Spleen (tissue), 11 donors: ENCODE results near the gene TPCN2. TPM values are rescaled to one million over a fixed set of nuclear protein-coding genes. Genes with fewer than 3 reads are reported as not detected.

ENCODE experiments used
- DNase-seq: peaks from one replicate; pipeline ENCODE4 v3.0.0-alpha.2; 2020
- H3K27ac ChIP-seq, 8 donors: fragments of 200-600 bp; sonication (generic) in 7 of 8; 1 replicate in 4 of 8; 2 replicates in 4 of 8; pipeline versions ENCODE4 v1.5.0 to v1.8.0; 2016 to 2021; ENCODE audit warnings: inconsistent platforms in 4 of 8, mild to moderate bottlenecking in 4 of 8, moderate library complexity in 1 of 8
- H3K27me3 ChIP-seq, 7 donors: fragments of 200-600 bp; sonication (generic) in 6 of 7; replicated peaks in 1 of 7; 1 replicate in 4 of 7; 2 replicates in 3 of 7; pipeline versions ENCODE4 v1.5.0 to v1.8.0; 2016 to 2021; ENCODE audit warnings: inconsistent platforms in 3 of 7, mild to moderate bottlenecking in 1 of 7
- H3K36me3 ChIP-seq, 6 donors: fragments of 200-600 bp; sonication (generic) in 5 of 6; 1 replicate in 4 of 6; 2 replicates in 2 of 6; pipeline versions ENCODE4 v1.5.0 to v1.8.0; 2016 to 2021; ENCODE audit warnings: inconsistent platforms in 2 of 6
- H3K4me1 ChIP-seq, 6 donors: fragments of 200-600 bp; sonication (generic) in 5 of 6; 1 replicate in 3 of 6; 2 replicates in 3 of 6; pipeline versions ENCODE4 v1.5.0 to v1.8.0; 2016 to 2021; ENCODE audit warnings: inconsistent platforms in 3 of 6
- H3K4me3 ChIP-seq, 8 donors: fragments of 200-600 bp; sonication (generic) in 7 of 8; 1 replicate in 4 of 8; 2 replicates in 4 of 8; pipeline versions ENCODE4 v1.5.0 to v1.8.0; 2016 to 2021; ENCODE audit warnings: inconsistent platforms in 4 of 8, mild to moderate bottlenecking in 4 of 8, moderate library complexity in 2 of 8
- H3K9me3 ChIP-seq, 8 donors: fragments of 200-600 bp; sonication (generic) in 7 of 8; 1 replicate in 4 of 8; 2 replicates in 4 of 8; pipeline versions ENCODE4 v1.5.0 to v1.8.0; 2016 to 2021; ENCODE audit warnings: inconsistent platforms in 4 of 8
- CTCF ChIP-seq, 11 experiments: fragments of 200-600 bp in 7 of 11; fragments of 450-650 bp in 4 of 11; sonication (generic) in 4 of 11; IDR thresholded peaks in 8 of 11; conservative IDR thresholded peaks in 3 of 11; 1 replicate in 7 of 11; 2 replicates in 4 of 11; pipeline versions ENCODE4 v1.4.0 to v1.8.0; 2016 to 2021; ENCODE audit warnings: antibody characterized with exemption in 11 of 11, inconsistent platforms in 4 of 11, mild to moderate bottlenecking in 1 of 11
- POLR2A ChIP-seq, 3 donors: fragments of 450-650 bp; IDR thresholded peaks; one replicate each; pipeline ENCODE4 v1.5.1; 2017; ENCODE audit warnings: antibody characterized with exemption in 3 of 3, mild to moderate bottlenecking in 1 of 3
- POLR2AphosphoS5 ChIP-seq, 3 donors: sonication (generic); formaldehyde crosslinking; IDR thresholded peaks; one replicate each; pipeline ENCODE4 v1.5.1; 2017; ENCODE audit warnings: antibody characterized with exemption in 3 of 3
- WGBS, 5 donors: extraction: QIAGEN DNeasy Blood & Tissue Kit in 3 of 5; methylation state at CpG; one replicate each; pipeline versions ENCODE4 v1.1.5 to v1.1.7; 2013 to 2018; 5-methylcytosine and 5-hydroxymethylcytosine counted together
- intact Hi-C: fragments of 100-400 bp; cut with DNase I; formaldehyde crosslinking; loops from one replicate; pipeline ENCODE4 v1.15.0; 2023; ENCODE audit warnings: low total_unique reads
- polyA plus RNA-seq, 3 donors: library from polyadenylated mRNA; stranded (reverse); fragments of 200-250 nt; gene quantifications; one replicate each; pipeline ENCODE4 v1.2.1, GENCODE V29; 2013
- total RNA-seq, 7 donors: library from RNA; depleted of rRNA in 3 of 7; stranded (reverse); fragments of >200 nt in 3 of 7; fragmentation: NEBNext Ultra II Directional in 4 of 7; extraction: Animal tissue kit (Norgen Biotek cat#: 25700) in 4 of 7; gene quantifications; one replicate each; pipeline versions ENCODE4 v1.1.0 to v1.2.1, GENCODE V29; 2016 to 2021
- donor health status: healthy with polysubstance abuse.
- donor health status: DM: no; HTN: no; CAD: no; lungs with moderate emphysema.
- donor health status: DM: no; HTN: no; CAD: no.
- donor health status: Bipolar disorder and iron deficiency.
- donor health status: healthy.
- donor health status: DM: no; HTN: no; CAD: no.
- donor health status: DM: yes; HTN: yes; CAD: no.

TPCN2 gene
- total and polyA plus RNA-seq, 10 donors: 3.6 to 30.4 (median 24.1) TPM

- Histone ChIP-seq H3K4me3 (no peak overlapping the region), H3K9me3 (peaks cover 0 to 5% (median 3%) of the 10 kb centered on the region in 8 donors), H3K27ac (no peak overlapping the region), H3K4me1 (peaks cover 0 to 7% (median under 1%) of the 10 kb centered on the region in 6 donors), H3K36me3 (peaks cover 0 to 22% (median 2%) of the 10 kb centered on the region in 6 donors), H3K27me3 (peaks cover 0 to 24% (median 0%) of the 10 kb centered on the region in 7 donors)
- 90 to 98% (median 94%) methylated on average over 12 to 13 of the region's 13 CpGs for WGBS, 5 donors
- intact Hi-C loops: no loop called here
- no peak for DNase-seq
- peak in 1 of 3 donors; percentile 45 for TF ChIP-seq POLR2AphosphoS5 (IDR thresholded peaks at IDR 0.05)
- no peak for TF ChIP-seq POLR2A (IDR thresholded peaks at IDR 0.05)
These were observed 47.7 kb downstream of the TPCN2 start for GRCh38 chr11:69096473-69096872.

GRCh38 chr11:69097263-69097662 is 48.5 kb downstream of the TPCN2 start:
- Histone ChIP-seq H3K27me3 (peaks cover 0 to 32% (median 0%) of the 10 kb centered on the region in 7 donors), H3K9me3 (no peaks in the 10 kb centered on the region), H3K27ac (no peak overlapping the region), H3K4me1 (peaks cover 0 to 9% (median 3%) of the 10 kb centered on the region in 6 donors), H3K36me3 (peaks cover 0 to 14% (median 2%) of the 10 kb centered on the region in 6 donors), H3K4me3 (no peak overlapping the region)
- intact Hi-C loops: no loop called here
- 23 to 41% (median 32%) methylated on average over 11 to 16 of the region's 16 CpGs for WGBS, 5 donors
- TF ChIP-seq CTCF (IDR thresholded peaks at IDR 0.05 in 8 of 11, conservative IDR thresholded peaks at IDR 0.05 in 3 of 11) (no peak), POLR2AphosphoS5 (IDR thresholded peaks at IDR 0.05) (no peak), POLR2A (IDR thresholded peaks at IDR 0.05) (no peak)
- DNase-seq: no peak

GRCh38 chr11:69099180-69099579 is 50.4 kb downstream of the TPCN2 start:
- intact Hi-C loops: no loop called here
- H3K4me1 ChIP-seq: peaks cover 0 to 9% (median 3%) of the 10 kb centered on the region in 6 donors
- whole genome bisulfite sequencing, 5 donors: 32 to 50% (median 45%) methylated on average over 9 to 17 of the region's 17 CpGs
- no peaks in the 10 kb centered on the region for H3K36me3 ChIP-seq
- no peak overlapping the region for H3K4me3 ChIP-seq
- no peak overlapping the region for H3K27ac ChIP-seq
- DNase-seq: no peak
- H3K9me3 ChIP-seq: no peaks in the 10 kb centered on the region
- peaks cover 0 to 37% (median 0%) of the 10 kb centered on the region in 7 donors for H3K27me3 ChIP-seq
- no peak for TF ChIP-seq POLR2A (IDR thresholded peaks at IDR 0.05)
- no peak for TF ChIP-seq CTCF (IDR thresholded peaks at IDR 0.05 in 8 of 11, conservative IDR thresholded peaks at IDR 0.05 in 3 of 11)
- TF ChIP-seq POLR2AphosphoS5 (IDR thresholded peaks at IDR 0.05): peak in 1 of 3 donors; percentile 41

- no peak overlapping the region for H3K27ac ChIP-seq
- H3K27me3 ChIP-seq: peaks cover 0 to 37% (median 0%) of the 10 kb centered on the region in 7 donors
- H3K9me3 ChIP-seq: no peaks in the 10 kb centered on the region
- WGBS, 5 donors: 76 to 92% (median 85%) methylated on average over 2 to 13 of the region's 13 CpGs
- TF ChIP-seq CTCF (IDR thresholded peaks at IDR 0.05 in 8 of 11, conservative IDR thresholded peaks at IDR 0.05 in 3 of 11): no peak
- no peak for TF ChIP-seq POLR2AphosphoS5 (IDR thresholded peaks at IDR 0.05)
- no peak for TF ChIP-seq POLR2A (IDR thresholded peaks at IDR 0.05)
- peaks cover 0 to 9% (median 2%) of the 10 kb centered on the region in 6 donors for H3K4me1 ChIP-seq
- DNase-seq: no peak
- no peaks in the 10 kb centered on the region for H3K36me3 ChIP-seq
- H3K4me3 ChIP-seq: no peak overlapping the region
- intact Hi-C loops: loop anchor here (2.0 kb wide), 1 partner anchor 542 kb away; no protein-coding TSS in a partner anchor
These were observed 51.9 kb downstream of the TPCN2 start for GRCh38 chr11:69100454-69101114.
